GM23338 (cell line): ENCODE data around the gene WDR62. TPM values are rescaled to one million over a fixed set of nuclear protein-coding genes. Genes with fewer than 3 reads are reported as not detected.

ENCODE experiments used
- EZH2 ChIP-seq: fragments of 200-600 bp; sonication (generic); IDR thresholded peaks from one replicate; pipeline ENCODE4 v1.8.0; 2017; ENCODE audit warnings: antibody characterized with exemption, mild to moderate bottlenecking, low read depth; ENCODE audit not compliant: unreplicated experiment
- JUNB ChIP-seq: IDR thresholded peaks from one replicate; pipeline ENCODE4 v1.6.1; 2016; ENCODE audit warnings: antibody characterized with exemption; ENCODE audit not compliant: unreplicated experiment
- ZNF462 ChIP-seq: fragments of 250-450 bp; sonication (Bioruptor Pico); IDR thresholded peaks from 2 replicates; pipeline ENCODE4 v1.5.0; 2020; ENCODE audit warnings: mild to moderate bottlenecking, moderate library complexity
- polyA plus RNA-seq: library from polyadenylated mRNA; unstranded; fragments of >200 nt; fragmentation: Nextera tagmentation; extraction: Ambion mirVana; gene quantifications from 2 replicates; pipeline ENCODE4 v1.2.1, GENCODE V29; 2016
- total RNA-seq: library from RNA; depleted of rRNA; stranded (reverse); fragments of >200 nt; shearing (Covaris generic); gene quantifications from 2 replicates; pipeline ENCODE4 v1.2.3, GENCODE V29; 2014
- TF ChIP-seq, protein P1 (sequence below), 2 experiments: fragments of 200-600 bp in 1 of 2; sonication (generic) in 1 of 2; conservative IDR thresholded peaks; 2 replicates each; pipeline versions ENCODE4 v1.5.1 to v1.6.1; 2016 to 2017; ENCODE audit warnings: antibody characterized with exemption in 2 of 2, low read depth in 2 of 2, mild to moderate bottlenecking in 2 of 2, moderate library complexity in 1 of 2
- TF ChIP-seq, protein P2 (sequence below): IDR thresholded peaks from 2 replicates; pipeline ENCODE4 v1.6.1; 2016; ENCODE audit warnings: antibody characterized with exemption

WDR62 gene
- total and polyA plus RNA-seq, 2 experiments from 2014 or later: 14.1 to 45.4 TPM

DNA sequence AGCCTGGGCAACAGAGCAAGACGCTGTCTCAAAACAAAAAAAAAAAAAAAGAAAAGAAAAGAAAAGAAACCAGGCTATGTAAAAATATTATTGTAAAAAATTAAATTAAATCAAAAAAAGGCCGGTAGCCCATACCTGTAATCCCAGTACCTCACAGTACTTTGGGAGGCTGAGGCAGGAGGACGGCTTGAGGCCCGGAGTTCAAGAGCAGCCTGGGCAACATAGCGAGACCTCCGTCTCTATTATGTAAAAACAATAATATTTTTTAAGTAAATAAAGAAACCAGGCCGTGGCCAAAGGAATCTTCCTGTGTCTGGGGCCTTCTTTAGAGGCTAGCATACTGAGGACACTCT is 84.4 kb downstream of the WDR62 start (continued):
- TF ChIP-seq ZNF462 (CRISPR knock-in tag) (no peak), JUNB (no peak), EZH2 (no peak)
- TF ChIP-seq, protein P1, sequence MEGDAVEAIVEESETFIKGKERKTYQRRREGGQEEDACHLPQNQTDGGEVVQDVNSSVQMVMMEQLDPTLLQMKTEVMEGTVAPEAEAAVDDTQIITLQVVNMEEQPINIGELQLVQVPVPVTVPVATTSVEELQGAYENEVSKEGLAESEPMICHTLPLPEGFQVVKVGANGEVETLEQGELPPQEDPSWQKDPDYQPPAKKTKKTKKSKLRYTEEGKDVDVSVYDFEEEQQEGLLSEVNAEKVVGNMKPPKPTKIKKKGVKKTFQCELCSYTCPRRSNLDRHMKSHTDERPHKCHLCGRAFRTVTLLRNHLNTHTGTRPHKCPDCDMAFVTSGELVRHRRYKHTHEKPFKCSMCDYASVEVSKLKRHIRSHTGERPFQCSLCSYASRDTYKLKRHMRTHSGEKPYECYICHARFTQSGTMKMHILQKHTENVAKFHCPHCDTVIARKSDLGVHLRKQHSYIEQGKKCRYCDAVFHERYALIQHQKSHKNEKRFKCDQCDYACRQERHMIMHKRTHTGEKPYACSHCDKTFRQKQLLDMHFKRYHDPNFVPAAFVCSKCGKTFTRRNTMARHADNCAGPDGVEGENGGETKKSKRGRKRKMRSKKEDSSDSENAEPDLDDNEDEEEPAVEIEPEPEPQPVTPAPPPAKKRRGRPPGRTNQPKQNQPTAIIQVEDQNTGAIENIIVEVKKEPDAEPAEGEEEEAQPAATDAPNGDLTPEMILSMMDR (conservative IDR thresholded peaks at IDR 0.05; ENCODE audit: low read depth in 2 of 2): no peak
- TF ChIP-seq, protein P2, sequence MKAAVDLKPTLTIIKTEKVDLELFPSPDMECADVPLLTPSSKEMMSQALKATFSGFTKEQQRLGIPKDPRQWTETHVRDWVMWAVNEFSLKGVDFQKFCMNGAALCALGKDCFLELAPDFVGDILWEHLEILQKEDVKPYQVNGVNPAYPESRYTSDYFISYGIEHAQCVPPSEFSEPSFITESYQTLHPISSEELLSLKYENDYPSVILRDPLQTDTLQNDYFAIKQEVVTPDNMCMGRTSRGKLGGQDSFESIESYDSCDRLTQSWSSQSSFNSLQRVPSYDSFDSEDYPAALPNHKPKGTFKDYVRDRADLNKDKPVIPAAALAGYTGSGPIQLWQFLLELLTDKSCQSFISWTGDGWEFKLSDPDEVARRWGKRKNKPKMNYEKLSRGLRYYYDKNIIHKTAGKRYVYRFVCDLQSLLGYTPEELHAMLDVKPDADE: no peak
